OCI-LY7 (cell line): Measurements from ENCODE around the gene GCLC.

Experiments used
- CTCF ChIP-seq: fragments of 200-600 bp; sonication (generic); conservative IDR thresholded peaks from 2 replicates; pipeline ENCODE4 v1.5.1; 2014; ENCODE audit warnings: mild to moderate bottlenecking, antibody characterized with exemption, low read length, moderate library complexity, mixed read lengths
- EZH2phosphoT487 ChIP-seq: fragments of 200-600 bp; sonication (generic); IDR thresholded peaks from 2 replicates; pipeline ENCODE4 v1.6.1; 2018; ENCODE audit warnings: low read depth, borderline replicate concordance, mild to moderate bottlenecking, mixed run types, antibody characterized with exemption, low read length, moderate library complexity, mixed read lengths

GRCh38 chr6:53486679-53487078 lies 58.2 kb downstream of the GCLC start:
- TF ChIP-seq CTCF (no peak), EZH2phosphoT487 (no peak)
